ENCODE data around the gene MYL11. TPM values are rescaled to one million over a fixed set of nuclear protein-coding genes. Genes with fewer than 3 reads are reported as not detected.

Gene MYL11
- polyA plus RNA-seq, 1 donor: 14.6 TPM

GRCh38 chr16:30397056-30397455 is 22.5 kb downstream of the MYL11 start:
- Histone ChIP-seq H3K4me1 (ENCODE audit: control insufficient read depth, insufficient read depth, low read length) (peaks cover 27% of the 10 kb centered on the region), H3K36me3 (ENCODE audit: control insufficient read depth, insufficient read depth, low read length) (peaks cover 16% of the 10 kb centered on the region), H3K4me3 (ENCODE audit: low read length) (no peak overlapping the region), H3K27me3 (ENCODE audit: control insufficient read depth, insufficient read depth, low read length) (no peaks in the 10 kb centered on the region), H3K9me3 (ENCODE audit: control insufficient read depth, low read depth, low read length) (peaks cover 7% of the 10 kb centered on the region), H3K27ac (ENCODE audit: low read length) (no peak overlapping the region)
- DNase-seq: no peak
- no CpG with 5 or more reads among the region's 4 CpGs for WGBS (ENCODE audit: insufficient coverage, low lambda C conversion rate)

DNA sequence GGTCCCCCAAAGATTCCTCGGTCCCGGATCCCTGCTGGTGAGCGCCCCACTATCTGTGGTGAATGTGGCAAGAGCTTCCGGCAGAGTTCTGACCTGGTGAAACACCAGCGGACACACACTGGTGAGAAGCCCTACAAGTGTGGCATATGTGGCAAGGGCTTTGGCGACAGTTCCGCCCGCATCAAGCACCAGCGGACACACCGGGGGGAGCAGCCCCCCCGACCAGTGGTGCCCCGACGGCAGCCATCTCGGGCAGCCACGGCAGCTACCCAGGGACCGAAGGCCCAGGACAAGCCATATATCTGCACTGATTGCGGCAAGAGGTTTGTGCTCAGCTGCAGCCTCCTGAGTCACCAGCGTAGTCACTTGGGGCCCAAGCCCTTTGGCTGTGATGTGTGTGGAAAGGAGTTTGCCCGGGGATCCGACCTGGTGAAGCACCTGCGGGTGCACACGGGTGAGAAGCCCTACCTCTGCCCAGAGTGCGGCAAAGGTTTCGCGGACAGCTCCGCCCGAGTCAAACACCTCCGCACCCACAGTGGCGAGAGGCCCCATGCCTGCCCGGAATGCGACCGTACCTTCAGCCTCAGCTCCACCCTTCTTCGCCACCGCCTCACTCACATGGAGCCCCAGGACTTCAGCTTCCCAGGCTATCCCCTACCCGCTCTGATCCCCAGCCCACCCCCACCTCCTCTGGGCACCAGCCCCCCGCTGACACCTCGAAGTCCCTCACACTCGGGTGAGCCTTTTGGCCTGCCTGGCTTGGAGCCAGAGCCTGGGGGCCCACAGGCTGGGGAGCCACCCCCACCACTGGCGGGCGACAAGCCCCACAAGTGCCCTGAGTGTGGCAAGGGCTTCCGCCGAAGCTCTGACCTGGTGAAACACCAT is 23.4 kb downstream of the MYL11 start:
- peaks cover 27% of the 10 kb centered on the region for H3K4me1 ChIP-seq (ENCODE audit: control insufficient read depth, insufficient read depth, low read length)
- H3K4me3 ChIP-seq (ENCODE audit: low read length): no peak overlapping the region
- DNase-seq: peak in 1 of 2 donors; percentile 1
- H3K9me3 ChIP-seq (ENCODE audit: control insufficient read depth, low read depth, low read length): peaks cover 7% of the 10 kb centered on the region
- no peaks in the 10 kb centered on the region for H3K27me3 ChIP-seq (ENCODE audit: control insufficient read depth, insufficient read depth, low read length)
- no peak overlapping the region for H3K27ac ChIP-seq (ENCODE audit: low read length)
- no CpG with 5 or more reads among the region's 42 CpGs for WGBS (ENCODE audit: insufficient coverage, low lambda C conversion rate)
- H3K36me3 ChIP-seq (ENCODE audit: control insufficient read depth, insufficient read depth, low read length): peaks cover 16% of the 10 kb centered on the region

- H3K4me1 ChIP-seq (ENCODE audit: control insufficient read depth, insufficient read depth, low read length): peaks cover 27% of the 10 kb centered on the region
- H3K27me3 ChIP-seq (ENCODE audit: control insufficient read depth, insufficient read depth, low read length): no peaks in the 10 kb centered on the region
- H3K4me3 ChIP-seq (ENCODE audit: low read length): no peak overlapping the region
- peaks cover 7% of the 10 kb centered on the region for H3K9me3 ChIP-seq (ENCODE audit: control insufficient read depth, low read depth, low read length)
- peak overlapping the region; percentile 87 for H3K27ac ChIP-seq (ENCODE audit: low read length)
- DNase-seq: no peak
- WGBS (ENCODE audit: insufficient coverage, low lambda C conversion rate): 54% methylated on average over 2 of the region's 23 CpGs
- H3K36me3 ChIP-seq (ENCODE audit: control insufficient read depth, insufficient read depth, low read length): peaks cover 16% of the 10 kb centered on the region
Measured at GRCh38 chr16:30398661-30399434, 24.2 kb downstream of the MYL11 start.

DNA sequence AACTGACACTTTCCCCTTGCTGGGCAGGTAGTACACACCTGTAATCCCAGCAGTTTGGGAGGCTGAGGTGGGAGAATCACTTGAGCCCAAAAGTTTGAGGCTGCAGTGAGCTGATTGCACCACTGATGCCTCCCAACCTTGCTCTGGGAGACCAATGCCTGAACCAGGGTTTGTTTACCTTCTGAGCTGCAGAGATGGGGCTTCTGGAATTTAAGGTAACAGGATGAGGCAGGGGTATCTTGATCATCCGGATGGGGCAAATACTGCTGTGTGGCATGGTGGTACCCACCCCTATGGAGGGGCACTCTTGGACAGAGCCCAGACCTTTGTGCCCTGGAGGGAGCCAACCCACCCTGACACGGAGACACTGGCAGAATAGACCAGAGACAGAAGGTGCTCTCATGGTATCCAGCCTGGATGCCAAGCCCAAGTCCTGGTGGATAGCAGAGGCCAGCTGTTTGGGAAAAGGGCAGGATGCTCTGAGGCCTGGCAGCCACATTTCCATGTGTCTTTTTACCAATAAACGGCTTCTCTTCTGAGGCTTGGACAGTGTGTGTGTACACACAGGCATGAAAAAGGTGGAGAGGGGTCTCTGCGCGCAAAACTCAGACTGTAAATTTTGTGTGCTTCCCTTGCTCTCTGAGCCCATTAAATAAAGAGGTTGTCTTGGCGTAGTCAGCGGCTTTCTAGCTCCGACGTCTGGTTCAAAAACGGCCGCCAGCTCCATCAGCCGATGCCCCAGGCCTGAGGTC is 25.0 kb downstream of the MYL11 start:
- peaks cover 16% of the 10 kb centered on the region for H3K36me3 ChIP-seq (ENCODE audit: control insufficient read depth, insufficient read depth, low read length)
- peaks cover 21% of the 10 kb centered on the region for H3K4me1 ChIP-seq (ENCODE audit: control insufficient read depth, insufficient read depth, low read length)
- H3K9me3 ChIP-seq (ENCODE audit: control insufficient read depth, low read depth, low read length): peaks cover 7% of the 10 kb centered on the region
- DNase-seq: peak in 1 of 2 donors; percentile 1
- H3K27ac ChIP-seq (ENCODE audit: low read length): peak overlapping the region; percentile 87
- no peaks in the 10 kb centered on the region for H3K27me3 ChIP-seq (ENCODE audit: control insufficient read depth, insufficient read depth, low read length)
- H3K4me3 ChIP-seq (ENCODE audit: low read length): peak overlapping the region; percentile 81
- no CpG with 5 or more reads among the region's 12 CpGs for WGBS (ENCODE audit: insufficient coverage, low lambda C conversion rate)

DNA sequence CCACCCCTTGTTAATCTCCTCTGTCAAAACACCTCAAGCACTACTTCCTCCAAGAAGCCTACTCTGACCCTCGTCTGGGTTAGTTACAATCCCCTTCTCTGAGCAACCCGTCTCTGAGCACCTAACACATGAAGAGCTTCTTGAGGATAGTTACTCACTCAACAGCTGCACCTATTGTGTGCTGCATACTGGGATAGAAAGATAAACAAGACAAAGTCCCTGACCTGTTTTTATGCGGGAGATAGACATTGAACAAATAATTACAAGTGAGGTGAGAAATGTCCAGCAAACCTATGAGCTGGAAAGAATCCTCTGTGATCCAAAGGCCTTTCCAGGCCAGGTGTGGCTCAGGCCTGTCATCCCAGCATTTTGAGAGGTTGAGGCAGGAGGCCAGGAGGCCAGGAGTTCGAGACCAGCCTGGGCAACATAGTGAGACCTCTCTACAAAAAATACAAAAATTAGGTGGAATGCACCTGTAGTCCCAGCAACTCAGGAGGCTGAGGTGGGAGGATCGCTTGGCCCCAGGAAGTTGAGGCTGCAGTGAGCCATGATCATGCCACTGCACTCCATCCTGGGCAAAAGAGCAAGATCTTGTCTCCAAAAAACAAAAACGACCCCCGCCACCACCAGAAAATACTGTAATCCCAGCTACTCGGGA is 27.3 kb downstream of the MYL11 start:
- Histone ChIP-seq H3K4me3 (ENCODE audit: low read length) (no peak overlapping the region), H3K27ac (ENCODE audit: low read length) (no peak overlapping the region), H3K9me3 (ENCODE audit: control insufficient read depth, low read depth, low read length) (peaks cover 7% of the 10 kb centered on the region), H3K27me3 (ENCODE audit: control insufficient read depth, insufficient read depth, low read length) (no peaks in the 10 kb centered on the region), H3K36me3 (ENCODE audit: control insufficient read depth, insufficient read depth, low read length) (peaks cover 16% of the 10 kb centered on the region), H3K4me1 (ENCODE audit: control insufficient read depth, insufficient read depth, low read length) (peaks cover 12% of the 10 kb centered on the region)
- DNase-seq: peak in 1 of 2 donors; percentile 66
- WGBS (ENCODE audit: insufficient coverage, low lambda C conversion rate): no CpG with 5 or more reads among the region's 8 CpGs

DNA sequence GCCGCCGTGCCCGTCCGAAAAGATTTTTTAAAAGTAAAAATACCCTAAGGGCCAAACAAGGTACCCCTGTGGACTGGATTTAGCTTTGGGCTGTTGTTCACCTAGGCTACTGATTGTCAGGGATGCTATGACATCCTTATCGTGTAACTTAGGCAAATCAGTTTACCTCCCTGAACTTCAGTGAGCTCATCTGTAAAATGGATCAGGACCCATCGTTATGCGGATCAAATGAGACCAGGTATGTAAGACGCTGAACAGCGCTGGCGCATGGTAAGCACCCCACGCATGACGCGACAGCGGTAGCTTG is 32.1 kb downstream of the MYL11 start:
- H3K36me3 ChIP-seq (ENCODE audit: control insufficient read depth, insufficient read depth, low read length): peaks cover 6% of the 10 kb centered on the region
- peaks cover 7% of the 10 kb centered on the region for H3K4me1 ChIP-seq (ENCODE audit: control insufficient read depth, insufficient read depth, low read length)
- peak overlapping the region; percentile 86 for H3K4me3 ChIP-seq (ENCODE audit: low read length)
- H3K27ac ChIP-seq (ENCODE audit: low read length): peak overlapping the region; percentile 82
- no peaks in the 10 kb centered on the region for H3K27me3 ChIP-seq (ENCODE audit: control insufficient read depth, insufficient read depth, low read length)
- DNase-seq: no peak
- H3K9me3 ChIP-seq (ENCODE audit: control insufficient read depth, low read depth, low read length): no peaks in the 10 kb centered on the region
- WGBS (ENCODE audit: insufficient coverage, low lambda C conversion rate): no CpG with 5 or more reads among the region's 14 CpGs

- Histone ChIP-seq H3K9me3 (ENCODE audit: control insufficient read depth, low read depth, low read length) (no peaks in the 10 kb centered on the region), H3K27ac (ENCODE audit: low read length) (peak within 1 kb of the TSS; percentile 82), H3K4me3 (ENCODE audit: low read length) (peak within 1 kb of the TSS; percentile 86), H3K27me3 (ENCODE audit: control insufficient read depth, insufficient read depth, low read length) (no peaks in the 10 kb centered on the region), H3K4me1 (ENCODE audit: control insufficient read depth, insufficient read depth, low read length) (peaks cover 7% of the 10 kb centered on the region), H3K36me3 (ENCODE audit: control insufficient read depth, insufficient read depth, low read length) (peaks cover 11% of the 10 kb centered on the region)
- DNase-seq: peak; percentile 84 to 95
- WGBS (ENCODE audit: insufficient coverage, low lambda C conversion rate): no CpG with 5 or more reads among the region's 65 CpGs
Measured at GRCh38 chr16:30407102-30407803, 32.7 kb downstream of the MYL11 start, which contains the start of gene ZNF771. TSS of gene ZNF771 (plus strand) at chr16:30407606. CDS start at chr16:30408054, 448 bp downstream.

DNA sequence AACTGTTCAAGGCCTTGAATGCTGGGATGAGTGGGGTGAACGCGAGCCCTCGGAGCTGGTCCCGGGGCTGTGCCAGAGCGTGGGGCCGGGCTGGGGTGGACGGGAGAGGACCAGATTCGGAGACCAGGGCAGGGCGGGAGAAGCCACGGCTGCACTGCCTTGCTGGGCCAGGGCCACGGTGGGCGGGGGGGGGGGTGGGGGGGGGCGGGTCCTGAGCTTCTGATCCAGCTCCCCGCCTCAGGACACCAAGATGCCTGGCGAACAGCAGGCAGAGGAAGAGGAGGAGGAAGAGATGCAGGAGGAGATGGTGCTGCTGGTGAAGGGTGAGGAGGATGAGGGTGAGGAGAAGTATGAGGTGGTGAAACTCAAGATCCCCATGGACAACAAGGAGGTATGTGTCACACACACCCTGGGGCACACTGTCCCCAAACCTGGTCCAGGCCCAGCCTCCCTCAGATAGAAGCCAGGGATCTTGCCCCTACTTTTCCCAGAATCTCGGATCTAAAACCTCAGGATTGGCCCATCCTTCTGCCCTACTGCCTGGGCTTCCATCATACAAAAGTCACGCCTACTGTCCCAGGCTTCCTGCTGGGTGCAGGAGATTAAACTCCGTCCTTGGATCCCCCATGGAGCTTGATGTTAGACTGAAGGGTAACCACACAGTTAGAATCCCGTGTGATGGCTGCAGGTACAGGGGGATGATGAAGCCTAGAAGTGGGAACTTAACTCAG is 33.4 kb downstream of the MYL11 start:
- WGBS (ENCODE audit: insufficient coverage, low lambda C conversion rate): no CpG with 5 or more reads among the region's 19 CpGs
- no peaks in the 10 kb centered on the region for H3K9me3 ChIP-seq (ENCODE audit: control insufficient read depth, low read depth, low read length)
- H3K4me1 ChIP-seq (ENCODE audit: control insufficient read depth, insufficient read depth, low read length): peaks cover 7% of the 10 kb centered on the region
- H3K36me3 ChIP-seq (ENCODE audit: control insufficient read depth, insufficient read depth, low read length): peaks cover 11% of the 10 kb centered on the region
- no peaks in the 10 kb centered on the region for H3K27me3 ChIP-seq (ENCODE audit: control insufficient read depth, insufficient read depth, low read length)
- H3K27ac ChIP-seq (ENCODE audit: low read length): no peak overlapping the region
- peak overlapping the region; percentile 86 for H3K4me3 ChIP-seq (ENCODE audit: low read length)
- no peak for DNase-seq
